GM21447 (cell line): ENCODE results near the gene IL1RAPL1.
"Not testable (repeated sequence)": the region's sequence is repeated elsewhere in the genome, so short reads cannot be mapped to it uniquely, and the experiment has no call there.

ENCODE experiments used
- ATAC-seq: cut with Tn5 transposase; IDR thresholded peaks from one replicate; pipeline ENCODE4 v1.9.1; 2021; ENCODE audit not compliant: unreplicated experiment

IL1RAPL1 gene

DNA sequence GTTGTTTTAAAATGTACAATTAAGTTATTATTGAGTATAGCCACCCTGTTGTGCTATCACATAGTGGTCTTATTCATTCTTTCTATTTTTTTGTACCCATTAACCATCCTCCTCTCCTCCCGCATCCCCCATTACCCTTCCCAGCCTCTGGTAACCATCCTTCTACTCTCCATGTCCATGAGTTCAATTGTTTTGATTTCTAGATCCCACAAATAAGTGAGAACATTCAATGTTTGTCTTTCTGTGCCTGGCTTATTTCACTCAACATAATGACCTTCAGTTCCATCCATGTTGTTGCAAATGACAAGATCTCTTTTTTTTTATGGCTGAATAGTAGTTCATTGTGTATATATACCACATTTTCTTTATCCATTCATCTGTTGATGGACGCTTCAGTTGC lies 179.3 kb downstream of the IL1RAPL1 start:
- not testable (repeated sequence) for ATAC-seq

DNA sequence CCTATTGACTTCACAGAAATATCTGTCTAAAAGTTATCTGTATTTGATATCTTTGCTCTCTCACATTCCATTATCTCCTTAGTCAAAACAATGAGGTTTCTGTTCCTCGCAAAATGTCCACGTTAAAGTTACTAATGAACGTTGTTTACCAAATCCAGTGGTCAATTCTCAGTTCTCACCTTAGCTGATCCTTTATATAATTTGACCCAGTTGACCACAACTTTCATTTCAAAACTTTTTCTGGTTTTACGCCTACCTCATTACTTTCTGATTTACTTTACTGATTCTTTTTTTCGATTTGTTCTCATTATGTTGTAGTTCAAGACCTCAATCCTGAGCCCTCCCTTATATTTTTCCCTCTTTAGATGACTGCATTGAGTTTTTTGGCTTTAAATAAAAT lies 186.6 kb downstream of the IL1RAPL1 start:
- ATAC-seq = no peak

DNA sequence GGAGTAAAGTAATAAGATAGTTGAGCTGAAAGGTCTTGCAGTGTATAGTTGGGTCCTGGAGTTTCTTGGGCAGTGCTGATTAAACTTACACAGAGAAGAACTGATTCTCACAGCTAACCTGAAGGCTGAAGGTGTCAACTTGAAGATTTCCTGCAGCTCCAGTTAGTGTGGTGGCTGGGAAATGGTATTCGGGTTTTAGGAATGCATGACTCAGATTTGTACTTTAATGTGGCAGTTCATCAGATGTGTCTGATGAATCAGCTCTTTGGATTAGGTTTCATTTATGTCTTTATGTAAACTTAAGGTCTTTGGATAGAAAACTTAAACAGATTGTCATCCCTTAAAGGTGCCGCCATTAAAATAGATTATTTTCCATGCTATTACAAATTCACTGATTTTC lies 200.0 kb downstream of the IL1RAPL1 start:
- ATAC-seq = no peak

DNA sequence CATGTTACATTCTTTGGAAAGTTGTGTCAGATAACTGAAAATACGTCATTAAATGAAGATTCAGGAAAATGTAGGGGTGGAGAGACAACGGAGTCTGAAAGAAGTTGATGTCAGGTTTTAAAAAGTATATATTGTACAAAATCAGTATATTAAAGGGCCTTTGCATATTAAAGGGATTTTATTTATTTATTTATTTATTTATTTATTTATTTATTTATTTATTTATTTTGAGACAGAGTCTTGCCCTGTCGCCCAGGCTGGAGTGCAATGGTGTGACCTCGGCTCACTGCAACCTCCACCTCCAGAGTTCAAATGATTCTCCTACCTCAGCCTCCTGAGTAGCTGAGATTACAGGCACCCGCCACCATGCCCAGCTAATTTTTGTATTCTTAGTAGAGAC lies 213.4 kb downstream of the IL1RAPL1 start:
- not testable (repeated sequence) for ATAC-seq

DNA sequence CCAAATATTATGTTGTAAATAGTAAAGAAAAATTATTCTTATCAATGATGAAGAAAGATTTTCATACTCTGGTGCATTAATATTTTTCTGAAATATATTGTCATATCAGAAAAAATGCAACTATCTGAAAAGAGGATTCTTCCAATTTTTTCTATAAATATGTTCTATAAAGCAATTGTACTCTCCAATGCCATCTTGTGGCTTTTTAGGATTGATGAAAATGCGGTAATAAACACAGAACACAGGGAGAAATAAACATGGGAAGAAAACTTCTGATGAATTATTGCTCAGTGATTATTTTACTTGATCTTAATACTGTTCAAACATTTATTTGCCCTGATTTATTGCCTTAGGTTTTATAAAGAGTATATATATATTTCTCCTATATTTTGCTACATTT lies 215.4 kb downstream of the IL1RAPL1 start:
- ATAC-seq = no peak

DNA sequence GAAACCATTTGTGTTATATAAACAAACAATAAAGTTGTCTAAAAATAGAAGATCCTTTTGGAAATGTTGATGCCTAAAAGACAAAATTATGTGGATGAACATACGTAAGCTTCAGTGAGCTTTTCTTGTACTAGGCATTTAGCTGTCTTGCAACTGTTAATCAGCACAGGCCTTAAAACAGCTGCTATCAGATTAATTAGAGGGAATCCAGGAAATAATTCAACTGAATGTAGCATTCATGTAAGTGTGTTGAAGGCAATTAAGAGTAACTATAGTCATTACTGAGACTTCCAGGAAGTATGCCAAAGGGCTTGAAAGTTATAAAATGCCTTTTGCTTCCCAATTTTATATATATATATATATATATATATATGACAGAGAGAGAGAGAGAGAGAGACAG lies 248.7 kb downstream of the IL1RAPL1 start:
- no peak for ATAC-seq

DNA sequence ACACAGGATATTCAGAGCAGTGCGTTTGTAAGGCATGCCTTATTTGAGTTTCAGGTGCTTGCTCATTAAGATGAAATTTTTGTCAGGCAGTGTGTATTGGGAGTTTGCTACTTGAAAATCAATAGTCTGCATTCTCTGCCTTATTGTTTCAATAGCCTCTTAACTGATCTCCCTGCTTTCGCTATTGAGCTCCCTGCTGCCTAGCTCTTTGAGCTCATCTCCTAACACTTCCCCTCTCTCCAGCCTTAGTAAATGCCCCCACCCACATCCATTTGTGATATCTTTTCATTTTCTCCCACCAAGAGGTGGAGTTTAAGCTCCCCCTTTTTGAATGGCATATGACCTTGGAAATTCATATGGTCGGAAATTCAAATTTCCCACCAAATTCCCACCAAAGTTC lies 256.6 kb downstream of the IL1RAPL1 start:
- ATAC-seq = no peak

DNA sequence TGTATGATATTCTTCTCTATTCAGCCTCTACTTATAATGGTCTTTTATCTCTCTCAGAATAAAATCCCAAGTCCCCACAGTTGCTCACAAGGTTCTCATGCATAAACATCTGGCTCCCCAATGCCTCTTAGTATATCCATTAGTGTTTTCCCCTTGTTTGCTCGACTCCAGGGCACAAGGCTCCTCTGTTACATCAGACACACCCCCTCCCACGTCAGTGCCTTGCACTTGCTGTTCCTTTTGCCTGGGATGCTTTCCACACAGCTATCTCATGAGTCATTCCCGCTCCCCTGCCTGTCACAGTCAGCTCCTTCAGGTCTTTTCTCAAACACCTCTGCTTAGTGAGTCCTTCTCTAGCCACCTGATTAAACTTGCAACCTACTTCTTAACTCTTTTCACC lies 260.2 kb downstream of the IL1RAPL1 start:
- ATAC-seq = no peak

DNA sequence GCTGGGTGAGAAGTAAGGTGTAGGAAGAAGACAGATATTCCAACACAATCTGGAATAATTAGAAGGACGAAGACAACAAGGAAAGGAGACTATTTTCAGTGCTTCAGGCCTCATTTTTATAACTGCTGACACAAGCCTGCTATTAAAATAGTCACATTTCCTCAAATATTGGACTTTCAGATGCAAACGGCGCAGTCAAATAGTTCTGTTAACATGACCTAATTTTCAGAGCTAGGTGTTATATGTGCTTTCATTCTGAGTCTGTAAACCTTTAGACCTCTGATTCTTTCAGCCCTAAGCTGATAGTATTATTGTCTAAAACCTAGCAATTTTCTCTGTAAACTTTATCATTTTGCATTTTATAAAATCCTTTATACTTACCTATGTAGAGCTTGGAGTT lies 261.5 kb downstream of the IL1RAPL1 start:
- no peak for ATAC-seq

DNA sequence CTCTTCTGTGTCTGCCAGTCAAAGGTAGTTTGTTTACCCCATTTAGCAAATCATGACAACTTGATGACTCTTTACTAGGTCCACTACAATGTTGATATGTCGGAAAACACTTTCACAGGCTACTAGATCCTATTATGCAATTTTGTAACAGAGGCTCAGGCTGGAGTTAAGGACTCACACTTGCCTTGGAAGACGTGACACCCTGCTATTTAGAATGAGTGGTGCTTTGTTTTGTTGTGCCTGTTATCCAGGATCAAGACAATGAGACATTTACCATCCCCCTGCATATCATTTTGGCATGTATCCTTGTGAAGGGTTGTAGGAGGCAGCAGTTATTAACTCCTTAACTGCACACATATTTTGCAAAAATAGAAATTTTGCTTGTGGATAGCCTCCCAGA lies 263.7 kb downstream of the IL1RAPL1 start:
- no peak for ATAC-seq

DNA sequence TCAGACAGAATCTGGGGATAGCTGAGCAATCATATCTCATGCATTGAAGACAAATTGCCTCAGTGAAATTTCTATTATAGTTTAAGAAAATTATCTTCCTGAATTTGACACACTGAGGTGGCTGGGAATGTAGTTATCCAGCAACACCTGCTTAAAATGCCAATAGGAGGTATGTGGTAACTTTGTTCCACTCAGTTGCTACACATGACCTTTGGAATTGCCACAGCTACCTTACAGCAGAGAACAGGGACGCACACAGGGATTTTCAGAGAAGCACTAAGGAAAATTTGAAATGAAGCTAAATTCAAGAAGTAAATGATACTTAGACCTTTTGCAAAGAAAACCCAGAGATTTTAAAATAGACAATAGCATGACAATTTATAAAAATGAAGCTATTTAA lies 264.6 kb downstream of the IL1RAPL1 start:
- ATAC-seq = no peak

DNA sequence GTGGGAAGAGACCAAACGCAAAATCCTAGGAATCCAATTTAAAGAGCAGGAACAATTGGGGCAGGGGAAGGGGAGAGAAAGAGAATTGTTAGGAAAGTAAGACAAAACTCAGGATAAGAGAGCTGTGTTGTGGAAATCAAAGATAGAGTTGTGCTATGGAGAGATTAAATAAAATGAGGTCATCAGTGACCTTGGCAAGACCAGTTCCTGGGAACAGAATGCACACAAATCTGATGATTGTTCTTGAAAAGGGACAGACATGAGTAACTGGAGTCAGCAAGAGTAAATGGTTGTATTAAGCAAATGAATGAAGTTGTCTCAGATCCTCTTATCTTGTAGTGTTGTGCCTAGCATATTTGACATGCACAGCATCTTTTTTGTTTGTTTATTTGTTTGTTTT lies 267.4 kb downstream of the IL1RAPL1 start:
- ATAC-seq = no peak

DNA sequence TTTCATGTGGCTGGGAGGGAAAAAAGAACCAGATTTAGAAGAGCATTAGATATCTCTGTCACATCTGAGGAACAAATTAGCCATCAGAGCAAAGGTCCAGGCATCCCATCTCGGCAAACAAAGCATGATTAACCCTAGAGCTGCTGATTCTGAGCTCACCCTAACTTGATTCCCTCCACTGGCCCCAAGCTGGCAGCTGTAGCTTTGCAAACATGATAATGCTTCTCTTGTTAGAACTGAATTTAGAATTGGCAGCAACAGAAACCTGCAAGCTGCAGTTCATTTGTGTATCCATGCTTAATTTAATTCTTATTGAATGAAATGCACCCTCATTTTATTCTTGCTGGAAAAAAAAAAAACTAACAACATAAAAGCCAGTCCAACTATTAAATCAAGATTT lies 289.2 kb downstream of the IL1RAPL1 start:
- no peak for ATAC-seq

DNA sequence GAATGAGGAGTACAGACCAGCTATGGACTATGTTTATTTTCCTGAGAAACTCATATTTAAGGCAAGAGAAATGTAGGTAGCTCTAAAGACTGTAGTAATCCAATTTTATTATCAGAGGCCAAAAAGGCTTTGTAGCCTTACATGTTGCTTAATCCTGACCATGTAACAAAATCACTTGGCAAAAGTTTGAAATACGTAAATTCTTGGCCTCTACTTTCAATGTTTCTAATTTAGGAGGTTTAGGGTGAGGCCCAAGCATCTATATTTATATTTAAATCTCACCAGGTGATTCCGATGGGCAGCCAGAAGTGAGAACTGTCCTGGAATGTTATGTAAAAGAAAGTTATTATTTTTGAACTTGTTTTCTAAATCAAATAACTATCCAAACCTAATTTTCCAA lies 289.7 kb downstream of the IL1RAPL1 start:
- ATAC-seq = no peak

DNA sequence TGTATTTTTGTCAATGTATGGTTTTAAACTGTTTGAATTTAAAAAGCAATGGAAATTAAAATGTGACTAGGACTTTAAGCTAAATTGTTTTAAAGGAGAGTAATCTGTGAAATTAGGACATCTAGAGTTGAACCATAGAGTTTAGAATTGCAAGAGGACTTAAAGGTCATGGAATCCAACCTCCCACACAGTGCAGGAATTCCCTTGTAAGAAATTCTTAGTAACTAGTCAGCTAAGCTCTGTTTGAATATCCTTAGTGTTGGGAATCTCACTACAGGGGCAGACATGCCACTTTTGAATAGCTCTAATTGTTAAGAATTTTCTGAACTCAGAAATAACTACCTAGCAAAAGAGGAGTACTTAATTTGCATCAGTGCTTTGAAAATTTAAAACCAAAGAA lies 292.9 kb downstream of the IL1RAPL1 start:
- no peak for ATAC-seq

DNA sequence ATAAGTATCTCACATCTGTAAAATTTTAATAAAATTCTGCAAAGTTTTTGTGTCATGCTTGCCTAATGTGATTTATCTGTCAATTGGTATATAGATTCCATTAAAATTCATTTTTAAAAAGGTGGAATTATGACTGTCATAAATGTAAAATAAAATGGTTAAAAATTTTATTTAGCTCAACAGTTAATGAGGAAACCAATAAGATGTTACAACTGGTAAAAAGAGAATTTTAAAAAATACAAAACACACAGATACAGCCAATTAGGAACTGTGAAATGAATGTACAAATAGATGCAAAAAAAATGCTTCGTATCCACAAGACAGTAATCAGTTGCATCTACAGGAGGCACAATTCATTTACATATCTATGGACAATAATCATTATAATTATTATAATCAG lies 297.6 kb downstream of the IL1RAPL1 start:
- no peak for ATAC-seq

DNA sequence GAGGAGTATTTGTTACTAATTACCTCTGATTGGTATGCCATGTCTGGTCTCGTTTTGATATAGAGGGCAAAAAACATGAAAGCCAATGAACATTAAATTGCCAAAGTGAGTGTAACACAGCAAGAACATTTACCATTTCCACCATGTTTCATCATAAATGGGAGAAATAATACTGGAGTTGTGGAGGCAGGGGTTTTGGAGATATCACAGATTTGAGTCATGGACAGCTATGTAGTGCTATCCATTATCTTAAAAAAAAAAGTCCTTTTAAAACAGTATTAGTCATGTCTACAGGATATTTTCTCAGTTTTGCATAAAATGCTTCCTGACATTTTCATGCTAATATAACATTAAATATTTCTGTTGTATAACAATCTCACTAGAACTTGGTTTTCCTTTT lies 301.2 kb downstream of the IL1RAPL1 start:
- no peak for ATAC-seq

DNA sequence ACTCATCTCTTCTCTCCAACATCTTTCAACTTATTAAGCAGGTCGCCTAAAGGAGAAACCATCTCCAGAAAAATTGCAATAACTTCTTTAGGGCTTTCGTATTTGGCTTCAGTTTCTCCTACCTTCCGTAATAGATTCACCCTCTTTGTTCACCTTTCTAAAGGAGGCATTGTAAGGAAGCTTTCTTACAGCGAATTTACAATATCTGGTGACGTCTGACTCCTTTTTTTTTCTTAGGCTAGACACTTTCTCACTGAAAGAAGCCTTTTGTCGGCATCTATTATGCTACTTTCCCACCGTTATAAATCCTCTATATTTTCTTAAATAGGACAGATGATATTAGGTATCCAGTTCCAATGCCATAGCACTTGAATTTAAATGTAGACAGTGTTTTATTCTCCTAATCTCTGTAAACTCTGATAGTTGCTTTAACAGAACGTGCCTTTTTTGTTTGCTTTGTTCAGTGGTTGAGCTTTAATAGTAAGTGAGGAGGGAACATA lies 302.4 kb downstream of the IL1RAPL1 start:
- ATAC-seq = no peak

DNA sequence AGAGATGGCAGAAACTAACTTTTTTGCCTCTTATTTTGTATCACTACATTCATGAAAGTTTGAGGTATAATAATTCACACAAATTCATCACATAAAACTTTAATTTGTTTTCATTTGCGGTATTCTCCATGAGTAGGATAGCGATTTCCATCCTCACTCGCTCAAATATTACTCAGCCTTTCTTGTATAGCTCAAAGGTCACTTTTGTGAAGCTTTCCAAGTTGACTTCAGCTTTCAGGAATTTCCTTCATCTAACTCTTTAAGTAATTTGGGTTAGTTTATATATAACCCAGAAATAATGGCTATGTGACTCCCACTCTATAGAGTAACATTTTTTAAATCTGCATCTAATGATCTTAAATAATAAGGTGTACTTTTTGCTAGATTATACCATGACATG lies 314.4 kb downstream of the IL1RAPL1 start:
- no peak for ATAC-seq

DNA sequence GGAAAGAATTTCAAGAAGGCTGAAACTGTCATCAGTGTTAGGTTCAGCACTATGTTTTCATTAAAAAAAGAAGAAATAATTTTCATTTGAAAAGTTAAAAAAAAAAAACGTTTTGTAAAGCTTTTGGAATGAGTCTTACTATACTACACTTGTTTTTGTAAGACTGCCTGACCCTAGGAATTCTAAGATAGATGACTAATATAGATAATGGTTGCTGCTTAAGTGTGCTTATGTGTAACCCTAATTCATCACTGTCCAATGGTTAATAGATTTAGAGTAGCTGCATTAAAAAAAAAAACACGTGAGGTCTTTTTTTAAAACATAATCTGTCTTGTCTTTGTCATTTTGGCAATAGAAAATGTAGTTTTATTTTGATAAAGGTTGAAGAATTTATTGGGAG lies 323.2 kb downstream of the IL1RAPL1 start:
- ATAC-seq = no peak

DNA sequence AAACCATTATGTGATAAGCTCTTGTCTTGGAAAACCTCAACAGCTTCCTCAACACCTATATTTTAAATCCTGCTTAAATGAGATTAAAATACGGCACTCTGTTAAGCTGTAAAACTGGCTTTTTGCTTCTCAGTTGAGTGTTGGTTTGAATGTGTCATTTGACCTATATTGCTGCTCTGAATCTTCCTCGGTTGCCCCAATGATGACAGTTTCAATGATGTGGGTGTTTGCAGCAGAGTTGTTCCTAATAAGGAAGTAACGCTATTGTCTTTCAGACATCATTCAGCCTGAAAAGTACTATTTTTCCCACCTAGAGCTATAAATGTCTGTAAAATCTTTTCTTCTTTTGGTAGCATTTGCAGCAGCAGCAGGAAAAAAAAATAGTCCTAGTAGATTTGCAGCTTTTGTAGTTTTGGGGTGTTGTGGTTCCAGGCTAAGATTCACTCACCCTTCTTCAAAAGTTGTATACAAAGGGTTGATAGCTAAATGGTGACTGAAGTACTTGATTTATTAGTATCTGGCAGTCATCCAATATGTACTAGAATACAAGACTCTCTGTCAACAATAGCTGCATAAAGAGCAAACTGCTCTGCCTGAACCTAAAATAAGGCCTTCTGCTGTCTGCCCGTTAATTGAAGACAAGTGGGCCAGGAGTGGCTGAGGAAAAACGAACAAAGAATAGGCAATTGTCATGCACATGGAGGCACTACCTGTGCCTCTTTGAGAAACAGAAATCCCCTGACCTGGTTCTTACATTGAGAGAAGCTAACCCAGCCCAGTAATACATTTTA lies 333.1 kb downstream of the IL1RAPL1 start:
- no peak for ATAC-seq

DNA sequence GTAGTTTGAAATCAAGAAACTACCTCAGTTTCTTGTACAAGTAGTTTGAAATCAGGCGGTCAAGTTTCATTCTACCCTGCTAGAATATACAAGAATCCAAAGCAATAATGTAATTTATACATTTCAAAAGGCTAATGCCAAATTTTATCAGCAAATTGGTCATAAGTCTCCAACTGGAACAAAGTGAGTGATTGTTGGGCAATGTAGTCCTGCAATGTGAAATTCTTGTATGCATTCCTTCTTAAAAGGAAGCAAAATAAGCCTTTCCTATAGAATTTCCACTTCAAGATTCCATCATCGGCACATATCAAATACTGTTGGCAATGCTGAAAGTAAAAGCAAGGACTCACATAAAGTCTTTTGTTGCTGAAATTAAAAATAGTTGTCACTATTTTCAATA lies 334.9 kb downstream of the IL1RAPL1 start:
- no peak for ATAC-seq

DNA sequence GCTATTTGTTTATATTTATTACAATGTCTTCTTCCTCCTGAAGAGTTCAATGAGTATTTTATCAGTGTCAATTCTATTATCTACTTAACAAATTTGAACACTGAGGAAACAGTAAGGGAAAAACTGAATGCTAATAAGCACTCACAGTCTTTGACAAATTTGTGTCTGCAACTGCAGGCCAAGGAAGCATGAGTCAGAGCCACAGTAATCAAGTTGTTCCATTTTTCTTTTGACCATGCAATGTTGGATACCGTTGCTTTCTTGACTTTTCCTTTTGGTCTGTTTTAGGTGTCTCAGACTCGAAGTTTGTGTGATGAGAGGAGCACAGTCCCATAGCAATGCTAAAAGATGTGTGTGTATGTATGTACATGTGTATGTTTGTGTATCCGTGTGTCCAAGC lies 359.6 kb downstream of the IL1RAPL1 start:
- ATAC-seq = no peak
